ENCODE results near the gene RPS21. TPM values are rescaled to one million over a fixed set of nuclear protein-coding genes. Genes with fewer than 3 reads are reported as not detected.
A peak's percentile ranks its signal among the peaks of the same experiment; 100 is the strongest.

RPS21 gene
- total RNA-seq: 1,000 to 10,000 TPM; 1,506 to 4,377 TPM

DNA sequence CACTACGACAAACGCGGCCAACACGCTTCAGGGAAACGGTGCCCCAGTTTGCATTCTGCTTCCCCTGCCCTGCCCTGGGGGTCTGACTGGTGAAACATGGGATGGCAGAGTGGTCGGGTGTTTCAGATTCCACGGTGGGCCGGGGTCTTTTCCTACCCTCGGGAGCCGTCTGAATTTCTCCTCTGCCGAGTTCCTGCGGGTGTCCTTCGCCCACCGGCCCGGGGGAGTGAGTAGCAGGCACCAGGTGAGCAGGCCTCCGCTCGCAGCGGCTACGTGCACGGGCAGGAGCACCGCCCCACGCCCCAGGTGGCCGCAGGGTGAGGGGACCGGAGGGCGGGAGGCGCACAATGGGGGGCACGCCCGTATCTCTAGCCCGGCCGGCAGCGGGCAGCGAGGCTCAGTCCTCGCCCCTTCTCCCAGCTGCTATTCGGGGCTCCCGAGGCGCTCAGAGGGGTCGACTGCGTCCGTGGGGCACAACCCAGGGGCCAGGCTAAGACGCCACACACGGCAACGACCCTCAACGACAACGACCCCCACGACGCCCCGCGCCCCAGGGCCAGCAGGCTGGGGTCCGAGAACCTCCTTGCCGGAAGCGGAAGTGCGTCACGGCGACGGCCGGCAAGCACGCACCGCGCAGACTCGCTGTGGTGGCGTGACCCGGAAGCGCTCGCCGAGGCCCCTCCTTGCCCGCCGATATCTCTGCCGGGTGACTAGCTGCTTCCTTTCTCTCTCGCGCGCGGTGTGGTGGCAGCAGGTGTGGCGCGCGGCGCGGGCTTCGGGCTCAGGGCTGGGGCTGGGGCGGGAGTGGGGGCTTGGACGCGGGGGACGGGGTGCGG lies at the start of gene RPS21:
RPS21 (plus strand) TSS at position 721 of the 836 bp plus-strand sequence. CDS start 236 bp downstream, outside the sequence.
- Histone ChIP-seq H3K27me3 (replicated peaks; ENCODE audit: insufficient read depth) (no peaks in the 10 kb centered on the region), H3K27ac (peak within 1 kb of the TSS; percentile 85 to 86), H3K4me3 (peak within 1 kb of the TSS; percentile 85 to 92), H3K36me3 (no peaks in the 10 kb centered on the region), H3K4me1 (replicated peaks) (peaks cover 10% of the 10 kb centered on the region), H3K9me3 (no peaks in the 10 kb centered on the region)
- peak; percentile 90 for DNase-seq (ENCODE audit: low spot score)
- intact Hi-C loops (cut with DNase I): loop anchor here (10.0 kb wide), 2 partner anchors 202 to 242 kb away; partner anchors contain the start of genes MTG2, PSMA7 and SS18L1
- under 1% methylated on average over 64 of the region's 83 CpGs for WGBS
- TF ChIP-seq, protein P1, sequence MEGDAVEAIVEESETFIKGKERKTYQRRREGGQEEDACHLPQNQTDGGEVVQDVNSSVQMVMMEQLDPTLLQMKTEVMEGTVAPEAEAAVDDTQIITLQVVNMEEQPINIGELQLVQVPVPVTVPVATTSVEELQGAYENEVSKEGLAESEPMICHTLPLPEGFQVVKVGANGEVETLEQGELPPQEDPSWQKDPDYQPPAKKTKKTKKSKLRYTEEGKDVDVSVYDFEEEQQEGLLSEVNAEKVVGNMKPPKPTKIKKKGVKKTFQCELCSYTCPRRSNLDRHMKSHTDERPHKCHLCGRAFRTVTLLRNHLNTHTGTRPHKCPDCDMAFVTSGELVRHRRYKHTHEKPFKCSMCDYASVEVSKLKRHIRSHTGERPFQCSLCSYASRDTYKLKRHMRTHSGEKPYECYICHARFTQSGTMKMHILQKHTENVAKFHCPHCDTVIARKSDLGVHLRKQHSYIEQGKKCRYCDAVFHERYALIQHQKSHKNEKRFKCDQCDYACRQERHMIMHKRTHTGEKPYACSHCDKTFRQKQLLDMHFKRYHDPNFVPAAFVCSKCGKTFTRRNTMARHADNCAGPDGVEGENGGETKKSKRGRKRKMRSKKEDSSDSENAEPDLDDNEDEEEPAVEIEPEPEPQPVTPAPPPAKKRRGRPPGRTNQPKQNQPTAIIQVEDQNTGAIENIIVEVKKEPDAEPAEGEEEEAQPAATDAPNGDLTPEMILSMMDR (IDR thresholded peaks at IDR 0.05): no peak
- TF ChIP-seq POLR2A (IDR thresholded peaks at IDR 0.05) (peak; percentile 68), POLR2AphosphoS5 (IDR thresholded peaks at IDR 0.05) (peak; percentile 99)

DNA sequence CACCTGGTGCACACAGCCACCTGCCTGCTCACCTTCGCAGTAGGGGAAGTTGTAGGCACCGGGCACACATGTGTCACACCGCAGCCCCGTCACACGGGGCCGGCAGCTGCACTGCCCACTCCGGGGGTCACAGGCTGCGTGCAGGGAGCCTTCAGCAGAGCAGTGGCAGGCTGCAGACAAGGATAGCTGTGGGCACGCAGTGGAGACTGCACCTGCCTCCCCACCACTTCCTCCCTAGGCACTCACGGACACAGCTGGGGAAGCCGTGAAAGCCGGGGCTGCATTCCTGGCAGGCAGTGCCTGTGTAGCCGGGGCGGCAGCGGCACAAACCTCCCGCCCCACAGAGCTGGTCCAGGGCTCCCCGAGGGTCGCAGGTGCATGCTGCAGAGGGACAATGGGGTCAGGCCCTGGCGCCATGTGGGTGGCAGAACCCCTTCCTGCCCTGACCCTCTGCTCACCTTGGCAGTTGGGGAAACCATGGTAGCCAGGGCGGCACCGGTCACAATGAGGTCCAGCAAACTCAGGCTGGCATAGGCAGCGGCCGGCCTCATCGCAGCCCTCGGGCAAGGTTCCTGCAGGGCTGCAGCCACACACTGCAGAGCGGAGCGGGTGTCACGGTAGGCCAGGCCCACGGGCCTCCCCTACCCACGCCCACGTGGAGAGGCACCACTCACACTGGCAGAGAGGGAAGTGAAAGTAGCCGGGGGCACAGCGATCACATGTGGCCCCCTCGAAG lies 49.2 kb upstream of the RPS21 start:
- no peak overlapping the region for H3K27ac ChIP-seq
- TF ChIP-seq POLR2AphosphoS5 (IDR thresholded peaks at IDR 0.05): no peak
- TF ChIP-seq POLR2A (IDR thresholded peaks at IDR 0.05): no peak
- TF ChIP-seq, protein P1 (IDR thresholded peaks at IDR 0.05): no peak
- H3K4me1 ChIP-seq (replicated peaks): no peaks in the 10 kb centered on the region
- intact Hi-C loops (cut with DNase I): no loop called here
- 92% methylated on average over 29 of the region's 34 CpGs for WGBS
- H3K36me3 ChIP-seq: peaks cover 6 to 7% of the 10 kb centered on the region in 2 donors
- DNase-seq (ENCODE audit: low spot score): no peak
- no peak overlapping the region for H3K4me3 ChIP-seq
- no peaks in the 10 kb centered on the region for H3K27me3 ChIP-seq (replicated peaks; ENCODE audit: insufficient read depth)
- no peaks in the 10 kb centered on the region for H3K9me3 ChIP-seq

DNA sequence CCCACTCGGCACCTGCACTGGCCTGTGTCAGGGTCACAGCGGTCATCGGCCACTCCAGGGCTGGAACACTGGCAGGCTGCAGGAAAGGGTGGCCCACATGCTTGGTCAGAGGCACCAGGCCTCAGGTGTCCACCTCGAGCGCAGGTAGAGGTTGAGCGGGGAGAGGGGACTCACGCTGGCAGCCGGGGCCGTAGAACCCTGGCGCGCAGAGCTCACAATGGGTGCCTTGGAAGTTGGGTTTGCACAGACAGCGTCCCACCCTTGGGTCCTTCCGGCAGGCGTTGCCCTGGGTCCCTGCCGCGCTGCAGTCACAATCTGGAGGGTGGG lies 48.6 kb upstream of the RPS21 start:
- 96% methylated on average over 16 of the region's 16 CpGs for WGBS
- no peak overlapping the region for H3K27ac ChIP-seq
- intact Hi-C loops (cut with DNase I): no loop called here

DNA sequence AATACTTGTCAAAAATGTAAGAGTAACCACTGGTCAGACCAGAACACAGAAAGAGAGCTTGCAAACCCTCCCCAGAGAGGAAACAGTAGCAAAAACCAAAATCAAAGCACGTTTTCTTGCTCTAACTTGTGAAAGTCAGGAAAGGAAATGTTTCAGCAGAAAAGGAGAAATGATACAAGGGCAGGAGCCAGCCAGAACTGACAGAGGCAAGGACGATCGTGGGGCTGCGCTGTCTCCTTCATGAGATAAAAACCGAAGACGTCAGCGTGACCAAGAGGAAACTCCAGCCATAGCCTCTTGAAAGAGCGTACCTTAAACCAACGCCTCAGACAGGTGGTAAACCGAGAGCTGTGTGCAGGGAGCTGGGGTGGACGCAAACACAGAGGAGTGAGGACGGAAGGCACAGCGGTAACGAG lies 47.2 kb upstream of the RPS21 start:
- H3K36me3 ChIP-seq: peaks cover 0 to 6% of the 10 kb centered on the region in 2 donors
- no peak overlapping the region for H3K4me3 ChIP-seq

More for the DNA sequence above, 48.6 kb upstream of the RPS21 start:
- H3K4me1 ChIP-seq (replicated peaks): no peaks in the 10 kb centered on the region
- peaks cover 2 to 6% of the 10 kb centered on the region in 2 donors for H3K36me3 ChIP-seq
- H3K9me3 ChIP-seq: no peaks in the 10 kb centered on the region
- no peak overlapping the region for H3K4me3 ChIP-seq
- DNase-seq (ENCODE audit: low spot score): no peak
- TF ChIP-seq POLR2AphosphoS5 (IDR thresholded peaks at IDR 0.05) (no peak), POLR2A (IDR thresholded peaks at IDR 0.05) (no peak)
- TF ChIP-seq, protein P1 (IDR thresholded peaks at IDR 0.05): no peak
- no peaks in the 10 kb centered on the region for H3K27me3 ChIP-seq (replicated peaks; ENCODE audit: insufficient read depth)

More for the DNA sequence above, 47.2 kb upstream of the RPS21 start:
- no peaks in the 10 kb centered on the region for H3K27me3 ChIP-seq (replicated peaks; ENCODE audit: insufficient read depth)
- H3K4me1 ChIP-seq (replicated peaks): no peaks in the 10 kb centered on the region
- intact Hi-C loops (cut with DNase I): no loop called here
- DNase-seq (ENCODE audit: low spot score): no peak
- no peaks in the 10 kb centered on the region for H3K9me3 ChIP-seq
- no peak for TF ChIP-seq POLR2AphosphoS5 (IDR thresholded peaks at IDR 0.05)
- no peak for TF ChIP-seq POLR2A (IDR thresholded peaks at IDR 0.05)
- TF ChIP-seq, protein P1 (IDR thresholded peaks at IDR 0.05): no peak
- 36% methylated on average over 13 of the region's 14 CpGs for WGBS
- peak overlapping the region in 1 of 2 donors; percentile 59 for H3K27ac ChIP-seq
